H1 (cell line): ENCODE results near the gene IDH3A. TPM values are rescaled to one million over a fixed set of nuclear protein-coding genes. Genes with fewer than 3 reads are reported as not detected.

Source experiments
- CTCF ChIA-PET: fragments of 300-600 bp; sonication (Branson Sonifier 250); formaldehyde crosslinking; loops from one replicate; lab custom pipeline; 2021; ENCODE audit not compliant: partially characterized antibody; lab: Charles Lee
- POLR2A ChIA-PET: fragments of 300-600 bp; sonication (Branson Sonifier 250); formaldehyde crosslinking; loops from one replicate; lab custom pipeline; 2021; ENCODE audit warnings: inconsistent platforms; ENCODE audit not compliant: partially characterized antibody; lab: Charles Lee
- DNase-seq, 2 experiments: peaks; one replicate each; pipeline versions ENCODE4 v3.0.0 to v3.0.0-alpha.2; 2010 to 2022; ENCODE audit warnings: low spot score in 2 of 2, low read depth in 1 of 2, mixed read lengths in 1 of 2
- FAIRE-seq: peaks from 2 replicates; lab custom pipeline; 2011; peaks lifted over from hg19 to GRCh38; lab: Jason Lieb, UNC
- H2AFZ ChIP-seq: 2 replicates; pipeline ENCODE4 v1.8.1; 2012; ENCODE audit warnings: low read length, inconsistent platforms
- H2AK5ac ChIP-seq: 2 replicates; pipeline ENCODE4 v1.6.1; 2013; ENCODE audit warnings: low read depth, low read length
- H2BK120ac ChIP-seq: replicated peaks from 2 replicates; pipeline ENCODE3; 2013; ENCODE audit warnings: low read depth, low read length, inconsistent platforms
- H2BK12ac ChIP-seq: 2 replicates; pipeline ENCODE4 v1.6.1; 2013; ENCODE audit warnings: low read depth, low read length
- H2BK15ac ChIP-seq: 2 replicates; pipeline ENCODE4 v1.6.1; 2013; ENCODE audit warnings: low read length
- H2BK20ac ChIP-seq: 2 replicates; pipeline ENCODE4 v1.6.1; 2013; ENCODE audit warnings: low read length
- H2BK5ac ChIP-seq: 2 replicates; pipeline ENCODE4 v1.6.1; 2013; ENCODE audit warnings: low read depth, low read length
- H3K14ac ChIP-seq: 2 replicates; pipeline ENCODE4 v1.6.1; 2013; ENCODE audit warnings: inconsistent platforms; ENCODE audit not compliant: insufficient read length
- H3K18ac ChIP-seq: 2 replicates; pipeline ENCODE4 v1.6.1; 2013; ENCODE audit warnings: low read length; ENCODE audit errors: extremely low read depth
- H3K23ac ChIP-seq: 2 replicates; pipeline ENCODE4 v1.6.1; 2013; ENCODE audit warnings: inconsistent platforms; ENCODE audit not compliant: insufficient read length
- H3K23me2 ChIP-seq: 2 replicates; pipeline ENCODE4 v1.6.1; 2013; ENCODE audit warnings: low read depth, low read length
- H3K27ac ChIP-seq: 2 replicates; pipeline ENCODE4 v1.6.1; 2011; ENCODE audit warnings: low read depth, low read length, inconsistent platforms
- H3K27me3 ChIP-seq, 4 experiments: replicated peaks in 1 of 4; 1 replicate in 1 of 4; 2 replicates in 3 of 4; pipeline versions ENCODE4 v1.6.1 to v1.8.1; 2011 to 2013; ENCODE audit warnings: low read length in 3 of 4, mild to moderate bottlenecking in 3 of 4, inconsistent platforms in 2 of 4, mixed read lengths in 2 of 4, moderate library complexity in 1 of 4; ENCODE audit not compliant: control insufficient read depth in 3 of 4, insufficient read depth in 3 of 4; ENCODE audit errors: extremely low read depth in 1 of 4
- H3K36me3 ChIP-seq, 4 experiments: 2 replicates each; pipeline versions ENCODE4 v1.6.1 to v1.8.1; 2011 to 2013; ENCODE audit warnings: mild to moderate bottlenecking in 4 of 4, low read length in 3 of 4, moderate library complexity in 2 of 4, control low read depth in 1 of 4, inconsistent platforms in 1 of 4; ENCODE audit not compliant: insufficient read depth in 4 of 4, control insufficient read depth in 2 of 4
- H3K4ac ChIP-seq: replicated peaks from 2 replicates; pipeline ENCODE3; 2013; ENCODE audit warnings: low read length, low read depth, mixed read lengths, inconsistent platforms; ENCODE audit not compliant: insufficient read length
- H3K4me1 ChIP-seq, 4 experiments: replicated peaks in 1 of 4; 1 replicate in 1 of 4; 2 replicates in 3 of 4; pipeline versions ENCODE4 v1.6.1 to v1.8.1; 2011 to 2013; ENCODE audit warnings: low read length in 3 of 4, inconsistent platforms in 2 of 4, mixed read lengths in 1 of 4; ENCODE audit not compliant: insufficient read depth in 4 of 4, control insufficient read depth in 3 of 4
- H3K4me2 ChIP-seq, 2 experiments: 2 replicates each; pipeline versions ENCODE4 v1.6.1 to v1.8.1; 2011 to 2013; ENCODE audit warnings: low read depth in 2 of 2, low read length in 2 of 2, control low read depth in 1 of 2, inconsistent platforms in 1 of 2, mild to moderate bottlenecking in 1 of 2; ENCODE audit not compliant: insufficient read depth in 1 of 2
- H3K4me3 ChIP-seq, 4 experiments: fragments of 200-600, 300-600 bp in 1 of 4; sonication (generic), shearing (Covaris generic), sonication (Bioruptor Twin) in 1 of 4; 2 replicates each; pipeline versions ENCODE4 v1.5.1 to v1.8.1; 2011 to 2016; ENCODE audit warnings: low read length in 4 of 4, low read depth in 3 of 4, control low read depth in 2 of 4, inconsistent platforms in 2 of 4, mild to moderate bottlenecking in 2 of 4, mixed read lengths in 1 of 4, moderate library complexity in 1 of 4; ENCODE audit not compliant: insufficient read depth in 2 of 4; ENCODE audit errors: extremely low read depth in 1 of 4
- H3K56ac ChIP-seq: replicated peaks from 2 replicates; pipeline ENCODE3; 2013; ENCODE audit warnings: low read depth, mild to moderate bottlenecking, mixed read lengths, low read length, inconsistent platforms; ENCODE audit not compliant: insufficient read length
- H3K79me1 ChIP-seq: 2 replicates; pipeline ENCODE4 v1.6.1; 2013; ENCODE audit warnings: low read depth, low read length, control low read depth
- H3K79me2 ChIP-seq, 2 experiments: 2 replicates each; pipeline versions ENCODE4 v1.6.1 to v1.8.1; 2012 to 2013; ENCODE audit warnings: low read length in 2 of 2, mild to moderate bottlenecking in 2 of 2, inconsistent platforms in 1 of 2; ENCODE audit not compliant: insufficient read depth in 2 of 2, control insufficient read depth in 1 of 2
- H3K9ac ChIP-seq, 4 experiments: replicated peaks in 1 of 4; 1 replicate in 1 of 4; 2 replicates in 3 of 4; pipeline versions ENCODE4 v1.6.1 to v1.8.1; 2011 to 2013; ENCODE audit warnings: low read depth in 3 of 4, low read length in 3 of 4, control low read depth in 2 of 4, mild to moderate bottlenecking in 2 of 4, moderate library complexity in 2 of 4, inconsistent platforms in 1 of 4; ENCODE audit errors: extremely low read depth in 1 of 4
- H3K9me3 ChIP-seq, 2 experiments: 2 replicates each; pipeline versions ENCODE4 v1.6.1 to v1.8.1; 2012 to 2013; ENCODE audit warnings: mild to moderate bottlenecking in 2 of 2, moderate library complexity in 2 of 2, control low read depth in 1 of 2, inconsistent platforms in 1 of 2, low read depth in 1 of 2, low read length in 1 of 2, mixed read lengths in 1 of 2; ENCODE audit not compliant: insufficient read depth in 2 of 2
- H4K20me1 ChIP-seq, 2 experiments: replicated peaks in 1 of 2; 2 replicates each; pipeline versions ENCODE3 to v1.8.1; 2011 to 2013; ENCODE audit warnings: inconsistent platforms in 2 of 2, low read length in 2 of 2, mild to moderate bottlenecking in 1 of 2; ENCODE audit not compliant: insufficient read depth in 2 of 2, control insufficient read depth in 1 of 2
- H4K5ac ChIP-seq: 2 replicates; pipeline ENCODE4 v1.6.1; 2013; ENCODE audit warnings: low read length, low read depth, mixed read lengths, inconsistent platforms; ENCODE audit not compliant: insufficient read length
- H4K8ac ChIP-seq: 2 replicates; pipeline ENCODE4 v1.8.0; 2013; ENCODE audit warnings: mild to moderate bottlenecking, moderate library complexity, low read length, inconsistent platforms; ENCODE audit not compliant: insufficient read depth; ENCODE audit errors: extremely low read depth
- H4K91ac ChIP-seq: replicated peaks from 2 replicates; pipeline ENCODE3; 2013; ENCODE audit warnings: low read length, mixed read lengths, inconsistent platforms; ENCODE audit not compliant: insufficient read length
- RAD21 ChIP-seq, 2 experiments: IDR thresholded peaks in 1 of 2; conservative IDR thresholded peaks in 1 of 2; 2 replicates each; pipeline ENCODE4 v1.6.1; 2011; ENCODE audit warnings: low read depth in 2 of 2, low read length in 2 of 2, improper control_type of control experiment in 1 of 2, inconsistent platforms in 1 of 2, mild to moderate bottlenecking in 1 of 2, moderate library complexity in 1 of 2
- YY1 ChIP-seq: IDR thresholded peaks from 2 replicates; pipeline ENCODE4 v1.6.1; 2011; ENCODE audit warnings: low read depth, mild to moderate bottlenecking, low read length
- WGBS, 2 experiments: shearing (Covaris generic) in 1 of 2; methylation state at CpG; one replicate each; pipeline versions ENCODE4 v1.1.6 to v1.1.7; 2013 to 2015; ENCODE audit warnings: low lambda C conversion rate in 2 of 2, mixed read lengths in 2 of 2, inconsistent platforms in 1 of 2, low coverage in 1 of 2, missing lambda C conversion rate in 1 of 2; ENCODE audit not compliant: insufficient replicate concordance in 2 of 2, insufficient coverage in 1 of 2, insufficient read length in 1 of 2; ENCODE audit errors: extremely low coverage in 1 of 2, missing lambda C conversion rate in 1 of 2; 5-methylcytosine and 5-hydroxymethylcytosine counted together
- polyA plus RNA-seq, 7 experiments: library from polyadenylated mRNA; depleted of rRNA in 3 of 7; stranded (reverse) in 5 of 7; unstranded in 2 of 7; fragments of >200 nt in 5 of 7; fragments of 200-250 nt in 2 of 7; gene quantifications; 1 replicate in 5 of 7; 2 replicates in 1 of 7; 4 replicates in 1 of 7; pipeline versions ENCODE4 v1.2.1 to v1.2.3, GENCODE V29; 2011 to 2013; ENCODE audit warnings: missing spikeins in 2 of 7, mixed read lengths in 2 of 7
- total RNA-seq: library from RNA; stranded (reverse); fragmentation: NEBNext Ultra II Directional; extraction: Animal tissue kit (Norgen Biotek cat#: 25700); gene quantifications from 2 replicates; pipeline ENCODE4 v1.2.1, GENCODE V29; 2021
- TF ChIP-seq, protein P1 (sequence below), 3 experiments: IDR thresholded peaks; 1 replicate in 2 of 3; 2 replicates in 1 of 3; pipeline versions ENCODE4 v1.5.1 to v1.6.1; 2011; ENCODE audit warnings: low read length in 3 of 3, mild to moderate bottlenecking in 3 of 3, inconsistent platforms in 2 of 3, low read depth in 1 of 3, moderate library complexity in 1 of 3; ENCODE audit not compliant: insufficient read depth in 1 of 3; ENCODE audit errors: control extremely low read depth in 1 of 3
- TF ChIP-seq, protein P2 (sequence below): IDR thresholded peaks from 2 replicates; pipeline ENCODE4 v1.6.1; 2012; ENCODE audit warnings: inconsistent platforms

IDH3A gene
- total and polyA plus RNA-seq, 2 of the 8 experiments (the other 6 are each of a cell fraction or from before 2014, with no cell fraction given), result 23.4 to 36.8 TPM

DNA sequence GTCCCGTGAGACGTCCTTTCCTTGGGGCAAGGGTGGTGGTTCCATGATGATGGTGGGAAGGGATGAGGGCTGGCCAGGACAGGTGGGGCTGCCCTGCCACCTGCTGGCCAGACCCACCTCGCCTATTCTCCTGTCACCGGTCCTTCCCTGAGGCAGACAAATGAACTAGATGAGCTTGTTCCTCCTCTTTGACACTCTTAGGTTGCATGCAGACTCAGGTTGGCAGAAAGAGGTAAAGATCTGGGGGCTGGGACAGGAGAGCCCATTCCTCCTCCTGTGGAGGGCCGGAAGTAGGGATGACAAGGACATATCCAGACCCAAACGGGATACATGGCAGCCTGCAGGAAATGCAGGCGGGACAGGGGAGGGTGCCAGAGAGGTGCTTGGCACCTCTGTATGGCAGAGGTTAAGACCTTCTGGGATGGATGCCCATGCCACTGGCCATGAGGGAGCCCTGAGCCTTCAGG, 46.6 kb downstream of the IDH3A start:
- no peak overlapping the region for H3K18ac ChIP-seq
- H3K79me1 ChIP-seq, result no peaks in the 10 kb centered on the region
- H3K4ac ChIP-seq, result no peak overlapping the region
- H3K9ac ChIP-seq, result no peak overlapping the region
- H2BK120ac ChIP-seq, result no peak overlapping the region
- H3K56ac ChIP-seq, result no peak overlapping the region
- no peak overlapping the region for H2AK5ac ChIP-seq
- CTCF ChIA-PET, result interaction anchor here (0.6 to 10.9 kb wide), 46 partner anchors 10 to 291 kb away, joined by 3 to 239 read pairs (median 4); partner anchors contain the start of genes ACSBG1, CIB2 and SH2D7
- H2BK20ac ChIP-seq, result no peak overlapping the region
- TF ChIP-seq YY1 (0 out of 2 replicates have a peak, but pooled peaks have one; percentile 22), RAD21 (IDR thresholded peaks at IDR 0.05 in 1 of 2, conservative IDR thresholded peaks at IDR 0.05 in 1 of 2; ENCODE audit: low read depth in 2 of 2, low read length in 2 of 2) (peak; percentile 86 to 87)
- TF ChIP-seq, protein P1, sequence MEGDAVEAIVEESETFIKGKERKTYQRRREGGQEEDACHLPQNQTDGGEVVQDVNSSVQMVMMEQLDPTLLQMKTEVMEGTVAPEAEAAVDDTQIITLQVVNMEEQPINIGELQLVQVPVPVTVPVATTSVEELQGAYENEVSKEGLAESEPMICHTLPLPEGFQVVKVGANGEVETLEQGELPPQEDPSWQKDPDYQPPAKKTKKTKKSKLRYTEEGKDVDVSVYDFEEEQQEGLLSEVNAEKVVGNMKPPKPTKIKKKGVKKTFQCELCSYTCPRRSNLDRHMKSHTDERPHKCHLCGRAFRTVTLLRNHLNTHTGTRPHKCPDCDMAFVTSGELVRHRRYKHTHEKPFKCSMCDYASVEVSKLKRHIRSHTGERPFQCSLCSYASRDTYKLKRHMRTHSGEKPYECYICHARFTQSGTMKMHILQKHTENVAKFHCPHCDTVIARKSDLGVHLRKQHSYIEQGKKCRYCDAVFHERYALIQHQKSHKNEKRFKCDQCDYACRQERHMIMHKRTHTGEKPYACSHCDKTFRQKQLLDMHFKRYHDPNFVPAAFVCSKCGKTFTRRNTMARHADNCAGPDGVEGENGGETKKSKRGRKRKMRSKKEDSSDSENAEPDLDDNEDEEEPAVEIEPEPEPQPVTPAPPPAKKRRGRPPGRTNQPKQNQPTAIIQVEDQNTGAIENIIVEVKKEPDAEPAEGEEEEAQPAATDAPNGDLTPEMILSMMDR (IDR thresholded peaks at IDR 0.05; ENCODE audit: control extremely low read depth in 1 of 3, insufficient read depth in 1 of 3, low read depth in 1 of 3, low read length in 3 of 3), result peak; percentile 87 to 93 (median 90)
- TF ChIP-seq, protein P2, sequence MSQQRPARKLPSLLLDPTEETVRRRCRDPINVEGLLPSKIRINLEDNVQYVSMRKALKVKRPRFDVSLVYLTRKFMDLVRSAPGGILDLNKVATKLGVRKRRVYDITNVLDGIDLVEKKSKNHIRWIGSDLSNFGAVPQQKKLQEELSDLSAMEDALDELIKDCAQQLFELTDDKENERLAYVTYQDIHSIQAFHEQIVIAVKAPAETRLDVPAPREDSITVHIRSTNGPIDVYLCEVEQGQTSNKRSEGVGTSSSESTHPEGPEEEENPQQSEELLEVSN, result no peak
- TF ChIP-seq, all 59 proteins: peak for 3
- DNase-seq, result peak in 1 of 2 experiments; percentile 61
- H4K91ac ChIP-seq, result no peak overlapping the region
- H2BK5ac ChIP-seq, result no peak overlapping the region
- POLR2A ChIA-PET, result interaction anchor here (1.0 kb wide), 1 partner anchor 19 kb away, joined by 3 read pairs; no protein-coding TSS in a partner anchor
- H3K27ac ChIP-seq, result no peak overlapping the region
- H3K9me3 ChIP-seq, result no peaks in the 10 kb centered on the region
- H3K4me1 ChIP-seq, result no peaks in the 10 kb centered on the region
- H3K4me3 ChIP-seq, result no peak overlapping the region
- no peaks in the 10 kb centered on the region for H3K27me3 ChIP-seq
- no peak overlapping the region for H2BK15ac ChIP-seq
- H3K23ac ChIP-seq, result no peak overlapping the region
- no peak overlapping the region for H2AFZ ChIP-seq
- H4K5ac ChIP-seq, result no peak overlapping the region
- H3K36me3 ChIP-seq, result no peaks in the 10 kb centered on the region
- H2BK12ac ChIP-seq, result no peak overlapping the region
- WGBS, 2 experiments, result 63% methylated on average over 7 of the region's 7 CpGs; no CpG with 5 or more reads in 1 of the 2 experiments
- H4K20me1 ChIP-seq, result no peaks in the 10 kb centered on the region
- no peaks in the 10 kb centered on the region for H3K23me2 ChIP-seq
- H3K79me2 ChIP-seq, result no peaks in the 10 kb centered on the region
- no peak overlapping the region for H4K8ac ChIP-seq
- no peak overlapping the region for H3K4me2 ChIP-seq
- FAIRE-seq, result peak; percentile 7
- no peak overlapping the region for H3K14ac ChIP-seq
